ENCODE data around the gene RASIP1. TPM values are rescaled to one million over a fixed set of nuclear protein-coding genes. Genes with fewer than 3 reads are reported as not detected.
A peak's percentile ranks its signal among the peaks of the same experiment; 100 is the strongest.
"Not testable (repeated sequence)": the region's sequence is repeated elsewhere in the genome, so short reads cannot be mapped to it uniquely, and the experiment has no call there.

The RASIP1 gene
- total RNA-seq, 1 donor from 2014 or later, result 34.5 TPM

- DNase-seq (ENCODE audit: low spot score), result no peak
Observed at GRCh38 chr19:48735031-48735615, 5.3 kb downstream of the RASIP1 start.

- DNase-seq (ENCODE audit: low spot score), result no peak
Observed at GRCh38 chr19:48734625-48735024, 5.8 kb downstream of the RASIP1 start.

DNA sequence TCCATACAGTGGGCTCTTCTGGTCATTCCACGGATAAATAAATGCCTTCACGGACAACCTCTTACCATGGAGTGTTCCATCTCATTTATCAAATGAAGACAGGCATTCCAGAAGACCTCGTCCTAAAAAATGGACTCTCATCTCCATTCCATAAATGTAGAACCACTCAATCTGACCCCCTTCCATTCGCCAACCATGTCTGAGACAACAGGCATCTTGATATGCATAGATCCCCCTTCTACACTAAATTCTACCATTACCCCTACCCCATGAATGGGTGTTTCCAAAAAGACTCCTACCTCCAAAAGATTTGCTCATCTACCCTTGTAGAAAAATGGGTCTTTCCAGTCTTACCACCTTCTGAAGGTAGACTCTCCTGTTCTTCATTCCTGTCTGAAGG, 9.0 kb downstream of the RASIP1 start:
- no peak for DNase-seq (ENCODE audit: low spot score)

- DNase-seq (ENCODE audit: low spot score), result no peak
Observed at GRCh38 chr19:48728911-48729664, 11.3 kb downstream of the RASIP1 start.

DNA sequence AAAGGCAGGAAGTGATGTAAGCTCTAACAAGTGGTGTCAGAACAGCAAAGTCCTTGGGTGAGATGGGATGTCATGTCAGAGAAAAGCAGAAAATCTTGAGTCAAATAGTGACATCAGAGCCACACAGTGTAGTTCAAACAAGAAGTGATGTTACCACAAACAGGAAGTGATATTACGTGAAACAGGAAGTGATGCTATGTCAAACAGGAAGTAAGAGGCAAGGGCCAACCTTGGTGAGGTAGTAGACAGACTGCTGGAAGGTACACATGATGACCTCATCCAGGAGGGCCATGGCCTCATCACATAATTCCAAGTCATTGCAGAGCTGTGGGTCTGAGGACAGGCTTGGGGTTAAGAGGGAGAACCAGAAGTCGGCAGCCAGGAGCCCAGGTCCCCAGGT, 13.9 kb downstream of the RASIP1 start:
- no peak for DNase-seq (ENCODE audit: low spot score)

- no peak for DNase-seq (ENCODE audit: low spot score)
Observed at GRCh38 chr19:48724796-48725753, 15.3 kb downstream of the RASIP1 start.

GRCh38 chr19:48722196-48722708, 18.2 kb downstream of the RASIP1 start:
- DNase-seq (ENCODE audit: low spot score), result no peak

DNA sequence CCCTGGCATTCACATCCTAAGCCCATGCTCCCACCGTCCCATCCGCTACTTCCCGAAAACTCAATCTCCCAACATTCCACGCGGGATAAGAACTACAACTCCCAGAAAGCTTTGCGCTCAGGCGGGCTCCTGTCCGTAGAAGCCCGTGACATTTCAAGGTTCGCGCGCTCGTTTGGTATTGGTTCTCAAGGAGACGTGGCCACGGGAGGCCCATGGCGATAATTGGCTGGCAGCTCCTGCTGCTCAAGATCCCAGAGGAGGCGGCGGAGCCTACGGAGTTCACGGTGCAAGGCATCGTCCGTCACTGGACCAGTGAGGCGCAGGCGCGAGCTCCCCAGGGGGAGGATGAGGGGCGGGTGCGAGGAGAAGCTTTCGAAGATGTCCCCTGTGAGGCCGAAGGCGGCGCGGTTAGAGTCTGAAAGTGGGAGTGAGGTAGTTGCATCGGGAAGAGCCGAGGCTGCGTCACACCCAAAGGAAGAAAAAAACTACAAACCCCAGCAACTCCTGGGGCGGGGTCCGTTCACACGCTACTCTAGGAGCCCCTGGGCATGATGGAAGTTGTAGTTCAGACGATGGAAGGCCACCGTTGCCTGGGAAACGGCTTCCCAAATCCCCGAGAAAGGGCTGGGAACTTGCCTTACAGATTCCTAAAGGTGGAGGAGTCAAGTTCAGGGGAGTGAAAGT, 19.7 kb downstream of the RASIP1 start:
- DNase-seq (ENCODE audit: low spot score), result peak; percentile 94

DNA sequence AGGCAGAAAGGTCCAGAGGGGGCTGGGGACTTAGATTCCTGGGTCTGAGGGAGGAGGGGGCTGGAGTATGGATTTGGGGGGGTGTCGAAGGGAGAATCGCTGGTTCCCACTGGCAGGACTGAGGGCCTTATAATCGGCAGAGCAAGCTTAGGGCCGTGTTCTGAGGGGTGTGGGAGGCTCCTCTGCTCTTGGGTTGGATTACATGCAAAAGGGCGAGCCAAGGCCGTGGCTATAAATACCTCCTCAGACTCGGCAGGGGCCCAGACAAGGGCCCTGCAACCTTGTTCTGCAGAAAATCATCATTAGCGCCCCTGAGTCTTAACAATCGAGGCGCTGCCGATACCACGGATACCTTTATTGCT, 20.2 kb downstream of the RASIP1 start:
- no peak for DNase-seq (ENCODE audit: low spot score)

DNA sequence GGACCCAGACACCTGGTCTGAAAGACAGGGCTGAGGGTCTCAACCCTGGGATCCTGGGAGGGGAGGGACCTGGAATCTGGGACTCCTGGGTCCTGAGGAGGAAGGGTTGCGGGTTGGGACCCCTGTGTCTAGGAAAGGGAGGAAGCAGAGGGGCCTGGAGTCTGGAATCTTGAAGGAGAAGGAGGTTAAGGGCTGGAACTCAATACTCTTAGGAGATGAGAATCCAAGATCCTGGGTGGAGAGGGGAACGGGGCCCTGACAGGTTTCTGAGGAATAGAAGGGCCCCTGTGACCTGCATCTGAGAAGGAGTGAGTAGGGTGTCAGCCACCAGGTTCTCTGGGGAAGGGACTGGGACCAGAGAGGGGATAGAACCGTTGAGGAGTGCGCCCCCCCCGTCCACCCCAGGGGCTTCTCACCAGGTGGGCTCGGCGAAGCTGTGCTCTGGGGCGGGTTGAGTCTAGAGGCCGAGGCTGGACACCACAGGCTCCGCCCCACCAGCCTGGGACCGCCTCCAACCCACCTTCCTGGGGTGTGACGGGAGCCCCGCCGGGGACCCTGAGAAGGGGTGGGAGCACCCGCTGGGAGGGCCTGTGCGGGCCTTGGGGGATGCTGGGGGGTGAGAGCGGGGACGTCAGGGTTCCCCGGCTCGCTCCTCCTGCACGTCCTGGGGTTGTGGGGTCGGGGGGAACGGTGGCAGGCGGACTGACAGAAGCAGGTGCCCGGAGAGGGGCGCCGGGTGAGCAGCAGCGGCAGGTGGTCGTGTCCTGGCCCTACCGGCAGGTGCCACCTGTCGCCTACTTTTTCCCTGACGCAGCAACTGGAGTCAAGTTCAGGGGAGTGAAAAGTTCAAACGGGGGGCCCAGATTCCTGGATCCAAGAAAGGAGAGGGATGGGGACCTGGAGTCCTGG, 20.9 kb downstream of the RASIP1 start, which contains the start of gene MAMSTR:
MAMSTR (minus strand) TSS at position 463 of the 909 bp plus-strand sequence. CDS start 694 bp downstream, outside the sequence.
- DNase-seq (ENCODE audit: low spot score), result no peak

- no peak for DNase-seq (ENCODE audit: low spot score)
Observed at GRCh38 chr19:48718711-48719231, 21.6 kb downstream of the RASIP1 start.

DNA sequence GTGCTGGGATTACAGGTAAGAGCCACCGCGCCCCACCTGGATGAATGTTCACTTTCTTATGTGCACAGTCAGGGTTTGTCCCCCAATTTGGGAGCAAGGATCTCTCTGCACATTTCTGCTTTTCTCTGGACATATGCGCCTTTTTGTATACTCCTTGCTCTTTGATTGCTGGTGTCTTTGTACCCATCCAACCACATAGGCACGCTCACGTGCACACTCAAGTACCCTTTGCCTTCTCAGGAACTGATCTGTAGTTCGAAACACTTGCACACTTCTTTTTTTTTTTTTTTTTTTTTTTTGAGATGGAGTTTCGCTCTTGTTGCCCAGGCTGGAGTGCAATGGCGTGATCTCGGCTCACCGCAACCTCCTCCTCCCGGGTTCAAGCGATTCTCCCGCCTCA, 22.3 kb downstream of the RASIP1 start:
- DNase-seq (ENCODE audit: low spot score), result not testable (repeated sequence)

DNA sequence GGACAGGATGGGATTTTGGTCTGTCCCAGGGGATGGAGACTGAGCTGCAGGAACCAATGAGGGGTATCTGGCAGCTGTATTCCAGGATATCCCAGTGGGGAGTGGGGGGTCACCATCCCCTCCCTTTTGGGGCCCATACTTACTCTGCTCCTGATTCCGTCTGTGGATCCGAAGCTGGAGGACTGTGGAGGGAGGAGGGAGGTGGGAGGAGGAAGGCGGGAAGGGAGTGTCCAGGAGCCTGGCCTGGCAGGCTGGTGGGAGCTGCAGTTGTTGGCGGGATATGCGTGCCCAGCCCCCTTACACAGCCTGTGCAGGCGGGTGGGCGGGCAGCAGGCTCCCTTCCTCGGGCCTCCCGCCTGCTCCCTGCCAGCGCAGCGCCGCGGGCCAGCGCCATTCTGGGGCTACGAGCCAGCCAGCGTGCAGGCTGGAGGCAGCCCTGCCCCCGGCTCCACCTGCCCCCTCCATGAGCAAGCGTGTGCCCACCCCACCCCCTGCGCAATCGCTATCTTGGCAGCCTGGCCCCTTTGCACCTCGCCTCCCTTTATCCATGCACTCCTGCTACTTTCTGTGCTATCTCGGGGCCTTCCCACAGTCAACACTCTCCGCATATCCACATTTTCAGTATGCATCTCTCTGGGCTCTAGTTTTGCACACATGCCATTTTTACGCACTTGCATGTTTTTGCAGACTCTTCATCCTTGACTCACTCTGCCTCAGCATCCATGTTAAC, 23.7 kb downstream of the RASIP1 start:
- DNase-seq (ENCODE audit: low spot score), result no peak

DNA sequence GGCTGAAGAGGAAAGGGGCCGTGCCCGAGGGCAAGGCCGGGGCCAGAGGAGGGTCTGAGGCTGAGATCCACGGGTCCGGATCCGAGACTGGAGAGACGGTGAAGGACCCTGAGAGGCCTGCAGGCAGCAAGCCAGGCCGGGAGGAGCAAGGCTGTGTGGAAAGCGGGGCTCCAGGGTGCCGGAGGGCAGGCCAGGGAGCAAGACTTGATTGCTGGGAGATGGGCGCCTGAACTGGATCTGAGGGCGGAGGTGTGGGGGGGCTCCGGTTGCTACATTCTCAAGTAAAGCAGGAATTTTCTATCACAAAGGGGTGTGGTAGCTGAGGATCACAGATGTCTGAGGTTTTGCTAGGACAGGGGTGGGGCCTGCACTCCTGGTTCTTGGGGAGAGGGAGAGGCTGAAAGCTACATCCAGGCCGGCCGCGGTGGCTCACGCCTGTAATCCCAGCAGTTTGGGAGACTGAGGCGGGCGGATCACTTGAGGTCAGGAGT, 24.7 kb downstream of the RASIP1 start:
- DNase-seq (ENCODE audit: low spot score), result no peak

DNA sequence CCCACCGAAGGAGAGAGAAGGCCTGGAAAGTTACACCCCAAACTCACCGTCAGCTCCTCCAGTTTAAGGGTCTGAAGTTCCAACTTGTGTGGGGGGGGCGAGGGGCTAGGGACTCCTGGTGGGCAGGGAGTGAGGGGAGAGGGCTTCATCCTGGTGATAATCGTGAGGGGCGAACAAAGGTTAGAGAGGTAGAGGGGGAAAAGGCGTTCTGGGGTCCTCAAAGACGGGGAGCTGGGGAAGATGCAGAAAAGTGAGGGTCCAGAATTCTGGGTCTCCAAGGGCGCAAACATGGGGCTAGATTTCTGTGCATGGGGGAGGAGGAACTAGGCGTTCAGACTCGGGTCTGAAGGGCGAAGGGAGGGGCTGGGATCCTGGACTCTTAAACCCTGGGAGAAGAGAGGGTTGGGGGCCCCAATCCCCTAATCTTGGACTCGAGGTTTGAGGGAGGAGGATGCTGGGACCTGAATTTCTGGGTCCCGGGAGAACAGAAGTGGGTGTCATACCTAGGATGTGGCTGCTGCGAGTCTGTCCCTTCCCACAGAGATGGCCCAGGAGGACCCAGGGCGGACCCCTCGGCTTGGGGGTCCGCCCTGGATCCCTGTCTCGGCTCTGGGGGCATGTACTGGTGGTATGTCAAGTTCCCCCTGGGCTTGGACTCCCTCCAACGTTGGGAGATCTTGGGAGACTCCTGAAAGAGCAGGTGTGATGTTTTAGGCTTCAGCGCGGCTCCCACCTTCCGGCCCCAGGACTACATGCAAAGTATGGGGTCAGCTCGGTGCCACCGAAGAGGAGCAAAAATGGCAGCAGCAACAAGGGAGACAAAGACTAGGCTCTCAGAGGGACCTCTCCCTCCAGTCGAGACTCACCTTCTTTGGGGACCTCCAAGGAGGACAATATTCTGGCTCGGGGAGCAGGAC, 25.4 kb downstream of the RASIP1 start:
- DNase-seq (ENCODE audit: low spot score), result no peak

DNA sequence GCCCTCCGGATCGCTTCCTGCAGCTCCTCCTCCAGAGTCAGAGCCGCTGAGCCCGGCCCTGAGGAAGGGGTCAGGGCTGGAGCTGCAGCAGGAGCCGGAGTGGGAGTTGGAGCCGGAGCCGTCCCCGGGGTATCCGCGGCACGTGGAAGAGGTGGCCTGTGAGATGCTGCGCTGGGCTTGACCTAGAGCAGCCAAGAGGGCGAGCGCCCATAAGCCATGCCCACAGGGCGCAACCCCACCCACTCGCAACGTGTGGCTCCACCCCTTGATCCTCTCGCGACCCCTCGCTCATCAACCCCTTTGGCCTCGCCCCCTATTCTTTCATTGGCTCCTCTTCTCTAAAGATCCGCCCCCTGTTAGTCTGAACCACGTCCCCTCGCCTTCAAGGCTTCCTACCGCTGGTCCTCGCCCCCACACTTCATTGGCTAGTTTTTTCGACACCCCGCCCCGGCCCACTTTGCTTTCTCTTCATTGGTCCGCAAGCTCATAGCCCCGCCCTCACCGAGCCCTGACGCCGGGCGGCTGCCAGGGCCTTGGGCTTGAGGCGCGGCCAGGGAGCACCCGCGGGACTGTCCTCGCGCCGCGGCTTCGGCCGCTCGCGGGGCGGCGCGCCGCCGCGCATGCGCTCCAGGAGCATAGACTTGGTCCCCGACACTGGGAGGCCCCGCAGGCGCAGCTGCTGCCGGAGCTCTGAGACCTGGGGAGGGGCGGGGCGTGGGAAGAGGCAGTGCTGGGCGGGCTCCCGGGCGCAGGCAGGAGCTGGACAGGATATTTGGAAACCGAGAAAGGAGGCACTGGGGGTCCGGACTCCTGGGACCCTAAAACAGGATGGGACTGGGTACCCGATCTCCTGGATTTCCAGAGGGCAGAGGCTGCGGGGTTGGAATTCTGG, 26.3 kb downstream of the RASIP1 start:
- peak; percentile 99 for DNase-seq (ENCODE audit: low spot score)
